HepG2 (cell line): ENCODE data around the gene EXOC5. TPM values are rescaled to one million over a fixed set of nuclear protein-coding genes. Genes with fewer than 3 reads are reported as not detected.

ENCODE experiments used
- ATF7 ChIP-seq, 2 experiments: fragments of 450-650 bp in 1 of 2; sonication (generic) in 1 of 2; formaldehyde crosslinking in 1 of 2; IDR thresholded peaks; 2 replicates each; pipeline versions ENCODE4 v1.4.0 to v1.6.1; 2016 to 2020; ENCODE audit warnings: antibody characterized with exemption in 1 of 2, mild to moderate bottlenecking in 1 of 2, missing genetic modification reagents in 1 of 2
- BHLHE40 ChIP-seq: IDR thresholded peaks from 2 replicates; pipeline ENCODE4 v1.6.1; 2011; ENCODE audit warnings: low read length, improper control_type of control experiment
- CHD2 ChIP-seq: IDR thresholded peaks from 2 replicates; pipeline ENCODE4 v1.6.1; 2011; ENCODE audit warnings: low read depth, low read length, improper control_type of control experiment
- FOXM1 ChIP-seq: sonication (generic); formaldehyde crosslinking; IDR thresholded peaks from 2 replicates; pipeline ENCODE4 v1.5.0; 2020; ENCODE audit warnings: missing genetic modification reagents
- GATAD2A ChIP-seq: IDR thresholded peaks from 2 replicates; pipeline ENCODE4 v1.6.1; 2016
- MEIS1 ChIP-seq: sonication (generic); formaldehyde crosslinking; IDR thresholded peaks from 2 replicates; pipeline ENCODE4 v1.9.0; 2021; ENCODE audit warnings: mild to moderate bottlenecking, missing genetic modification reagents, moderate library complexity, borderline replicate concordance
- PCBP1 ChIP-seq: fragments of 200-400 bp; formaldehyde crosslinking; IDR thresholded peaks from 2 replicates; pipeline ENCODE4 v1.6.1; 2017; ENCODE audit warnings: mild to moderate bottlenecking, low read depth, low read length, borderline replicate concordance
- RBM22 ChIP-seq: fragments of 200-400 bp; formaldehyde crosslinking; optimal IDR thresholded peaks from 2 replicates; pipeline ENCODE3; 2017; ENCODE audit warnings: mild to moderate bottlenecking, low read length, moderate library complexity
- TFDP1 ChIP-seq: IDR thresholded peaks from 2 replicates; pipeline ENCODE4 v1.6.1; 2016; ENCODE audit warnings: missing compliant biosample characterization, missing genetic modification reagents, borderline replicate concordance
- ZNF496 ChIP-seq: sonication (generic); formaldehyde crosslinking; IDR thresholded peaks from 2 replicates; pipeline ENCODE4 v1.8.1; 2023; ENCODE audit warnings: mild to moderate bottlenecking, moderate library complexity, missing genetic modification reagents; ENCODE audit not compliant: insufficient replicate concordance
- ZNF543 ChIP-seq: sonication (generic); formaldehyde crosslinking; IDR thresholded peaks from 2 replicates; pipeline ENCODE4 v1.4.0; 2020; ENCODE audit warnings: mild to moderate bottlenecking, missing genetic modification reagents
- ZNF670 ChIP-seq: sonication (generic); formaldehyde crosslinking; IDR thresholded peaks from 2 replicates; pipeline ENCODE4 v1.8.0; 2022; ENCODE audit warnings: mild to moderate bottlenecking, missing genetic modification reagents, borderline replicate concordance
- ZSCAN30 ChIP-seq: sonication (generic); formaldehyde crosslinking; IDR thresholded peaks from 2 replicates; pipeline ENCODE4 v1.5.0; 2020; ENCODE audit warnings: mild to moderate bottlenecking, missing genetic modification reagents
- polyA plus RNA-seq, 8 experiments: library from polyadenylated mRNA; depleted of rRNA in 3 of 8; stranded (reverse) in 7 of 8; unstranded in 1 of 8; fragments of >200 nt; fragmentation: Illumina TruSeq in 4 of 8; extraction: Trizol in 4 of 8; gene quantifications; 2 replicates each; pipeline versions ENCODE4 v1.2.1 to v1.2.3, GENCODE V29; 2011 to 2016; ENCODE audit warnings: low read depth in 4 of 8, missing spikeins in 1 of 8, mixed read lengths in 1 of 8; ENCODE audit not compliant: insufficient read depth in 1 of 8
- total RNA-seq, 5 experiments: library from RNA; depleted of rRNA; stranded (reverse); fragments of >200 nt; fragmentation: Illumina TruSeq; extraction: Trizol; gene quantifications; 2 replicates each; pipeline ENCODE4 v1.2.3, GENCODE V29; 2016; ENCODE audit warnings: low read depth in 1 of 5
- TF ChIP-seq, protein P1 (sequence below): IDR thresholded peaks from 2 replicates; pipeline ENCODE4 v1.6.1; 2016; ENCODE audit warnings: low read depth, missing genetic modification reagents, missing compliant biosample characterization
- TF ChIP-seq, protein P2 (sequence below): IDR thresholded peaks from 2 replicates; pipeline ENCODE4 v1.6.1; 2016; ENCODE audit warnings: low read depth, borderline replicate concordance
- TF ChIP-seq, protein P3 (sequence below): sonication (generic); formaldehyde crosslinking; IDR thresholded peaks from 2 replicates; pipeline ENCODE4 v1.9.0; 2021; ENCODE audit warnings: missing genetic modification reagents, borderline replicate concordance
- TF ChIP-seq, protein P4 (sequence below): sonication (generic); formaldehyde crosslinking; IDR thresholded peaks from 2 replicates; pipeline ENCODE4 v1.5.1; 2020; ENCODE audit warnings: missing genetic modification reagents, mild to moderate bottlenecking, borderline replicate concordance

Gene EXOC5
- total and polyA plus RNA-seq, 2 of the 13 experiments (the other 11 are each of a cell fraction or from before 2014, with no cell fraction given): 15.1 to 43.8 TPM

- TF ChIP-seq, protein P1, sequence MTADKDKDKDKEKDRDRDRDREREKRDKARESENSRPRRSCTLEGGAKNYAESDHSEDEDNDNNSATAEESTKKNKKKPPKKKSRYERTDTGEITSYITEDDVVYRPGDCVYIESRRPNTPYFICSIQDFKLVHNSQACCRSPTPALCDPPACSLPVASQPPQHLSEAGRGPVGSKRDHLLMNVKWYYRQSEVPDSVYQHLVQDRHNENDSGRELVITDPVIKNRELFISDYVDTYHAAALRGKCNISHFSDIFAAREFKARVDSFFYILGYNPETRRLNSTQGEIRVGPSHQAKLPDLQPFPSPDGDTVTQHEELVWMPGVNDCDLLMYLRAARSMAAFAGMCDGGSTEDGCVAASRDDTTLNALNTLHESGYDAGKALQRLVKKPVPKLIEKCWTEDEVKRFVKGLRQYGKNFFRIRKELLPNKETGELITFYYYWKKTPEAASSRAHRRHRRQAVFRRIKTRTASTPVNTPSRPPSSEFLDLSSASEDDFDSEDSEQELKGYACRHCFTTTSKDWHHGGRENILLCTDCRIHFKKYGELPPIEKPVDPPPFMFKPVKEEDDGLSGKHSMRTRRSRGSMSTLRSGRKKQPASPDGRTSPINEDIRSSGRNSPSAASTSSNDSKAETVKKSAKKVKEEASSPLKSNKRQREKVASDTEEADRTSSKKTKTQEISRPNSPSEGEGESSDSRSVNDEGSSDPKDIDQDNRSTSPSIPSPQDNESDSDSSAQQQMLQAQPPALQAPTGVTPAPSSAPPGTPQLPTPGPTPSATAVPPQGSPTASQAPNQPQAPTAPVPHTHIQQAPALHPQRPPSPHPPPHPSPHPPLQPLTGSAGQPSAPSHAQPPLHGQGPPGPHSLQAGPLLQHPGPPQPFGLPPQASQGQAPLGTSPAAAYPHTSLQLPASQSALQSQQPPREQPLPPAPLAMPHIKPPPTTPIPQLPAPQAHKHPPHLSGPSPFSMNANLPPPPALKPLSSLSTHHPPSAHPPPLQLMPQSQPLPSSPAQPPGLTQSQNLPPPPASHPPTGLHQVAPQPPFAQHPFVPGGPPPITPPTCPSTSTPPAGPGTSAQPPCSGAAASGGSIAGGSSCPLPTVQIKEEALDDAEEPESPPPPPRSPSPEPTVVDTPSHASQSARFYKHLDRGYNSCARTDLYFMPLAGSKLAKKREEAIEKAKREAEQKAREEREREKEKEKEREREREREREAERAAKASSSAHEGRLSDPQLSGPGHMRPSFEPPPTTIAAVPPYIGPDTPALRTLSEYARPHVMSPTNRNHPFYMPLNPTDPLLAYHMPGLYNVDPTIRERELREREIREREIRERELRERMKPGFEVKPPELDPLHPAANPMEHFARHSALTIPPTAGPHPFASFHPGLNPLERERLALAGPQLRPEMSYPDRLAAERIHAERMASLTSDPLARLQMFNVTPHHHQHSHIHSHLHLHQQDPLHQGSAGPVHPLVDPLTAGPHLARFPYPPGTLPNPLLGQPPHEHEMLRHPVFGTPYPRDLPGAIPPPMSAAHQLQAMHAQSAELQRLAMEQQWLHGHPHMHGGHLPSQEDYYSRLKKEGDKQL (CRISPR knock-in tag): no peak
- TF ChIP-seq, protein P2, sequence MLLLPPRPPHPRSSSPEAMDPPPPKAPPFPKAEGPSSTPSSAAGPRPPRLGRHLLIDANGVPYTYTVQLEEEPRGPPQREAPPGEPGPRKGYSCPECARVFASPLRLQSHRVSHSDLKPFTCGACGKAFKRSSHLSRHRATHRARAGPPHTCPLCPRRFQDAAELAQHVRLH (CRISPR knock-in tag): peak; percentile 62; the same call in 1 of the 2 replicates
- TF ChIP-seq TFDP1 (CRISPR knock-in tag) (peak; percentile 90), ATF7 (IDR thresholded peaks at IDR 0.05) (no peak), ATF7 (CRISPR knock-in tag; IDR thresholded peaks at IDR 0.05) (peak; percentile 79; the same call in 1 of the 2 replicates), ZSCAN30 (CRISPR knock-in tag) (no peak), MEIS1 (CRISPR knock-in tag) (peak; percentile 75; the same call in 1 of the 2 replicates), BHLHE40 (no peak), ZNF543 (CRISPR knock-in tag) (peak; percentile 93; the same call in 1 of the 2 replicates), CHD2 (no peak), FOXM1 (no peak), PCBP1 (no peak), RBM22 (no peak), ZNF496 (CRISPR knock-in tag) (no peak), ZNF670 (peak; percentile 85; the same call in 1 of the 2 replicates), GATAD2A (CRISPR knock-in tag) (peak; percentile 69)
- TF ChIP-seq, protein P3, sequence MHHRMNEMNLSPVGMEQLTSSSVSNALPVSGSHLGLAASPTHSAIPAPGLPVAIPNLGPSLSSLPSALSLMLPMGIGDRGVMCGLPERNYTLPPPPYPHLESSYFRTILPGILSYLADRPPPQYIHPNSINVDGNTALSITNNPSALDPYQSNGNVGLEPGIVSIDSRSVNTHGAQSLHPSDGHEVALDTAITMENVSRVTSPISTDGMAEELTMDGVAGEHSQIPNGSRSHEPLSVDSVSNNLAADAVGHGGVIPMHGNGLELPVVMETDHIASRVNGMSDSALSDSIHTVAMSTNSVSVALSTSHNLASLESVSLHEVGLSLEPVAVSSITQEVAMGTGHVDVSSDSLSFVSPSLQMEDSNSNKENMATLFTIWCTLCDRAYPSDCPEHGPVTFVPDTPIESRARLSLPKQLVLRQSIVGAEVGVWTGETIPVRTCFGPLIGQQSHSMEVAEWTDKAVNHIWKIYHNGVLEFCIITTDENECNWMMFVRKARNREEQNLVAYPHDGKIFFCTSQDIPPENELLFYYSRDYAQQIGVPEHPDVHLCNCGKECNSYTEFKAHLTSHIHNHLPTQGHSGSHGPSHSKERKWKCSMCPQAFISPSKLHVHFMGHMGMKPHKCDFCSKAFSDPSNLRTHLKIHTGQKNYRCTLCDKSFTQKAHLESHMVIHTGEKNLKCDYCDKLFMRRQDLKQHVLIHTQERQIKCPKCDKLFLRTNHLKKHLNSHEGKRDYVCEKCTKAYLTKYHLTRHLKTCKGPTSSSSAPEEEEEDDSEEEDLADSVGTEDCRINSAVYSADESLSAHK: no peak
- TF ChIP-seq, protein P4, sequence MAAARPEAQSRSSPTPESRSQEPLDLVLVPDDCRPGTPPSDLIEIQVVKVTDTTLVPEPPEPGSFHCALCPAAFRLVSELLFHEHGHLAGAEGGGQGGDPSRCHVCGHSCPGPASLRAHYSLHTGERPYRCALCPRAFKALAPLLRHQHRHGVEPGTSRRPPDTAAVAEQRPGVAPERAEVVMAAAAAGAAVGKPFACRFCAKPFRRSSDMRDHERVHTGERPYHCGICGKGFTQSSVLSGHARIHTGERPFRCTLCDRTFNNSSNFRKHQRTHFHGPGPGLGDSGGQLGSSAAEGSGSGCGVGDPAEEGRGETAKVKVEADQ (CRISPR knock-in tag): peak; percentile 62; the same call in 1 of the 2 replicates
Measured at GRCh38 chr14:57268161-57269069, at the start of gene EXOC5, which contains the start of gene AP5M1 (continued).
